ENCODE results near the gene TMC5. TPM values are rescaled to one million over a fixed set of nuclear protein-coding genes. Genes with fewer than 3 reads are reported as not detected.
A peak's percentile ranks its signal among the peaks of the same experiment; 100 is the strongest.

TMC5 gene
- total RNA-seq, 1 experiment from 2014 or later, result 15.7 TPM

DNA sequence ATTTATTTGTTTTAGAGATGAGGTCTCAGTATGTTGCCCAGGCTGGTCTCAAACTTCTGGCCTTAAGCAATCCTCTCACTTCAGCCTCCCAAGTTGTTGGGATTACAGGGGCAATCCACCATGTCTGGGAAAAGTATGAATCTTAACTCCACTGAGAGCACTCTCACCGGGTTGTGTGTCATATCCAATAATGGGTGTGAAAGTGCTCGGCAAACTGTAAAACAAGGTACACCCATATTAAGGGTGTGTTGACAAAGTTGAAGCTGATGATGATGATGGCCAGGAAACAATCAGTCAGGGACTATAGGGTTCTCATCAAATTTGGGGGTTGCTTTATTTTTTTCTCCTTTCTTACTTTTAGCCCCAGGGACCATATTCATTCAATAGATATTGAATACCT is 25.3 kb upstream of the TMC5 start:
- Histone ChIP-seq H3K27me3 (ENCODE audit: insufficient read depth, low read length) (no peaks in the 10 kb centered on the region), H3K9ac (ENCODE audit: low read length) (0 out of 2 replicates have a peak overlapping the region, but pooled peaks have one; percentile 7), H3K4me1 (ENCODE audit: control insufficient read depth in 1 of 2, insufficient read depth in 2 of 2, low read length in 2 of 2) (peaks cover 37 to 55% of the 10 kb centered on the region in 2 experiments), H3K4me3 (replicated peaks in 1 of 2; ENCODE audit: low read depth in 1 of 2, low read length in 2 of 2) (no peak overlapping the region), H3K27ac (ENCODE audit: low read depth, low read length) (peak overlapping the region; percentile 93), H4K20me1 (ENCODE audit: insufficient read depth) (no peaks in the 10 kb centered on the region), H3K9me2 (ENCODE audit: insufficient read depth) (no peaks in the 10 kb centered on the region), H3K36me3 (ENCODE audit: control insufficient read depth in 1 of 2, insufficient read depth in 2 of 2, low read length in 2 of 2) (no peaks in the 10 kb centered on the region; a peak in 1 of 4 replicates), H3K79me2 (ENCODE audit: insufficient read depth, low read length) (no peaks in the 10 kb centered on the region), H3K9me3 (ENCODE audit: control insufficient read depth in 1 of 2, insufficient read depth in 1 of 2, low read depth in 1 of 2, low read length in 2 of 2) (no peaks in the 10 kb centered on the region; a peak in 1 of 4 replicates), H3K4me2 (ENCODE audit: low read length) (peak overlapping the region; percentile 90), H2AFZ (ENCODE audit: low read depth, low read length, poor library complexity, severe bottlenecking) (no peak overlapping the region)
- CTCF ChIA-PET, result interaction anchor here (1.5 kb wide), 1 partner anchor 18 kb away, joined by 5 read pairs; no protein-coding TSS in a partner anchor
- intact Hi-C loops (cut with micrococcal nuclease), result no loop called here
- no peak for TF ChIP-seq ELF1 (IDR thresholded peaks at IDR 0.05; ENCODE audit: borderline replicate concordance, low read depth)
- TF ChIP-seq POLR2A (IDR thresholded peaks at IDR 0.05; ENCODE audit: borderline replicate concordance, extremely low read depth, insufficient read depth, insufficient read length), result no peak
- ATAC-seq (no peak), DNase-seq (ENCODE audit: low read depth, low spot score) (no peak)
- POLR2A ChIA-PET, result interaction anchor here (1.6 kb wide), 1 partner anchor 10 kb away, joined by 6 read pairs; no protein-coding TSS in a partner anchor
- BruUV-seq (replicated peaks), result no TSS peak
- RAD21 ChIA-PET (ENCODE audit: low non-redundant PET in 1 of 2, low total read pairs in 2 of 2, uncharacterized antibody in 2 of 2, unreplicated experiment in 2 of 2), result no interaction called here

DNA sequence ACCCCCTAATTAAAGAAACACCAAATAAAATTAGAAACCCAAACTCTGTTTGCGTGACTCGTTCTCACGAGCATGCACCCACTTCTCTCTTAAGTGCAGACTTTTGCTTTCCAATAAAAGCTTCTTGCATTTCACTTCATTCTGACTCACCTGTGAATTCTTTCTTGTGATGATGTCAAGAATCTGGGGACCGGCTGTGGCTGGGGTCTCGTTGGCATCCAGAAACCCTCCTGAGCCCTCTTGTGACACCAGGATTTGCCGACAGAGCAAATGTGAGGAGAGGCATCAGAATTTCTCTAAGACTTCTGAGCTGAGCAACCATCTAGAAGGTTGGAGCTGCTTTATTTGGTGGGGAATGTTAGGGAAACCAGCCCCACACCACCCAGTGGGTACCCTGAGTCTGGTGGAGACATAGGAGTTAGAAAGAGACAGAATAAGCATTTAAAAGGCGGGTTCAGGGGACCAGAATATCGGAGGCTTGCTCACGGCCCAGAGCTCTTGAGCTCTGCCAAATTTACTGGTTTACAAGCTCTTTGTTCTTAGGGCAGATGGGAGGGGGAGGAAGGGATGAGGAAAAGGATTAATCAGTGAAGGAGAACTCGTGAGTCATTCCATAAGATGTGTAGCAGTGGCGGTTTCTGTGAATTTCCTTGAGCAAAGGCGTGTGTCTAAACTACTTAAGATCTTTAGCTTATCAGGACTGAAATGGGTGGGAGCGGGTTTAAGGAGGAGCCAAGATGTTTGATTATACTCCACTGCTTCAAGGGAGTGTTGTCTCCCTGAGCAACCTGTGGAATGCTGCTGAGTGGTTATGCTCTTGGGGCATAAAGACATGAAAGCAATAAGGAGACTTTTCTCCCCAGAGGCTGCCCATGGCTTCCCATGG is 24.2 kb upstream of the TMC5 start:
- intact Hi-C loops (cut with micrococcal nuclease), result no loop called here
- CTCF ChIA-PET, result interaction anchor here (0.9 to 1.5 kb wide), 3 partner anchors 17 to 109 kb away, joined by 3 to 7 read pairs (median 5); no protein-coding TSS in a partner anchor
- BruUV-seq (replicated peaks), result TSS peak; percentile 70
- Histone ChIP-seq H3K79me2 (ENCODE audit: insufficient read depth, low read length) (no peaks in the 10 kb centered on the region), H3K4me3 (replicated peaks in 1 of 2; ENCODE audit: low read depth in 1 of 2, low read length in 2 of 2) (peak overlapping the region; percentile 31 to 52), H3K36me3 (ENCODE audit: control insufficient read depth in 1 of 2, insufficient read depth in 2 of 2, low read length in 2 of 2) (no peaks in the 10 kb centered on the region; a peak in 1 of 4 replicates), H3K27ac (ENCODE audit: low read depth, low read length) (peak overlapping the region; percentile 93), H3K27me3 (ENCODE audit: insufficient read depth, low read length) (no peaks in the 10 kb centered on the region), H2AFZ (ENCODE audit: low read depth, low read length, poor library complexity, severe bottlenecking) (peak overlapping the region; percentile 77), H4K20me1 (ENCODE audit: insufficient read depth) (no peaks in the 10 kb centered on the region), H3K4me1 (ENCODE audit: control insufficient read depth in 1 of 2, insufficient read depth in 2 of 2, low read length in 2 of 2) (peaks cover 37 to 55% of the 10 kb centered on the region in 2 experiments), H3K9me2 (ENCODE audit: insufficient read depth) (no peaks in the 10 kb centered on the region), H3K9ac (ENCODE audit: low read length) (peak overlapping the region; percentile 69), H3K9me3 (ENCODE audit: control insufficient read depth in 1 of 2, insufficient read depth in 1 of 2, low read depth in 1 of 2, low read length in 2 of 2) (no peaks in the 10 kb centered on the region; a peak in 1 of 4 replicates), H3K4me2 (ENCODE audit: low read length) (peak overlapping the region; percentile 90)
- ATAC-seq (peak; percentile 65), DNase-seq (ENCODE audit: low read depth, low spot score) (peak; percentile 89)
- RAD21 ChIA-PET (ENCODE audit: low non-redundant PET in 1 of 2, low total read pairs in 2 of 2, uncharacterized antibody in 2 of 2, unreplicated experiment in 2 of 2), result no interaction called here
- POLR2A ChIA-PET, result interaction anchor here (0.6 to 1.6 kb wide), 9 partner anchors 11 to 39 kb away, joined by 3 to 12 read pairs (median 3); partner anchors contain the start of gene TMC5
- peak; percentile 54; the same call in 1 of the 2 replicates for TF ChIP-seq CEBPB (IDR thresholded peaks at IDR 0.05; ENCODE audit: low read depth)
- TF ChIP-seq FOSL1 (IDR thresholded peaks at IDR 0.05; ENCODE audit: low read depth), result peak; percentile 74
- peak; percentile 23 for TF ChIP-seq RAD21 (IDR thresholded peaks at IDR 0.05; ENCODE audit: low read depth)
- 0 out of 2 replicates have a peak, but pooled peaks have one; percentile 61 for TF ChIP-seq SIN3A (IDR thresholded peaks at IDR 0.05; ENCODE audit: low read depth)
- peak; percentile 82 for TF ChIP-seq TCF7L2 (IDR thresholded peaks at IDR 0.05; ENCODE audit: borderline replicate concordance, extremely low read depth, insufficient read depth, insufficient read length)
- no peak for TF ChIP-seq EZH2 (IDR thresholded peaks at IDR 0.05)
- no peak for TF ChIP-seq POLR2A (IDR thresholded peaks at IDR 0.05; ENCODE audit: borderline replicate concordance, extremely low read depth, insufficient read depth, insufficient read length)
- peak; percentile 33 for TF ChIP-seq YY1 (IDR thresholded peaks at IDR 0.05; ENCODE audit: extremely low read depth, insufficient replicate concordance, low read depth, low read length)
- TF ChIP-seq ELF1 (IDR thresholded peaks at IDR 0.05; ENCODE audit: borderline replicate concordance, low read depth), result no peak
- TF ChIP-seq ZNF274 (IDR thresholded peaks at IDR 0.05; ENCODE audit: low read depth, low read length), result no peak
- TF ChIP-seq, protein P1, sequence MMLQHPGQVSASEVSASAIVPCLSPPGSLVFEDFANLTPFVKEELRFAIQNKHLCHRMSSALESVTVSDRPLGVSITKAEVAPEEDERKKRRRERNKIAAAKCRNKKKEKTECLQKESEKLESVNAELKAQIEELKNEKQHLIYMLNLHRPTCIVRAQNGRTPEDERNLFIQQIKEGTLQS (IDR thresholded peaks at IDR 0.05), result no peak
- peak; percentile 83 for TF ChIP-seq SP1 (IDR thresholded peaks at IDR 0.05; ENCODE audit: low read depth)
- no peak for TF ChIP-seq CTCF (IDR thresholded peaks at IDR 0.05 in 2 of 3, conservative IDR thresholded peaks at IDR 0.05 in 1 of 3; ENCODE audit: borderline replicate concordance in 1 of 3, insufficient read depth in 1 of 3, low read depth in 2 of 3, low read length in 2 of 3)
- TF ChIP-seq EZH2phosphoT487 (IDR thresholded peaks at IDR 0.05; ENCODE audit: borderline replicate concordance), result no peak
- TF ChIP-seq EGR1 (IDR thresholded peaks at IDR 0.05; ENCODE audit: low read depth), result peak; percentile 44; the same call in 1 of the 2 replicates
- TF ChIP-seq POLR2AphosphoS5 (IDR thresholded peaks at IDR 0.05; ENCODE audit: low read depth, low read length), result peak; percentile 63; the same call in 1 of the 2 replicates
- peak; percentile 85; the same call in 1 of the 2 replicates for TF ChIP-seq CBX3 (IDR thresholded peaks at IDR 0.05; ENCODE audit: low read depth)
